Natural killer cell (primary cell): ENCODE data around the gene POU3F1. TPM values are rescaled to one million over a fixed set of nuclear protein-coding genes. Genes with fewer than 3 reads are reported as not detected.

Source experiments
- ATAC-seq, 3 donors: fragments of 150-1000 bp in 2 of 3; fragments of 200-7000 bp in 1 of 3; cut with Tn5 transposase; 1 replicate in 1 of 3; 2 replicates in 2 of 3; pipeline ENCODE4 v1.10.0; 2021; ENCODE audit warnings: mild to moderate bottlenecking in 2 of 3, moderate library complexity in 2 of 3
- DNase-seq, 2 donors: peaks; one replicate each; pipeline versions ENCODE4 v3.0.0 to v3.0.0-alpha.2; 2013 to 2021; ENCODE audit warnings: mixed read lengths in 1 of 2
- H3K27ac ChIP-seq: one replicate; pipeline ENCODE4 v1.5.1; 2013; ENCODE audit warnings: mild to moderate bottlenecking, low read length
- H3K27me3 ChIP-seq: one replicate; pipeline ENCODE4 v1.6.1; 2013; ENCODE audit warnings: low read length; ENCODE audit not compliant: control insufficient read depth, insufficient read depth
- H3K36me3 ChIP-seq: one replicate; pipeline ENCODE4 v1.6.1; 2013; ENCODE audit warnings: low read length; ENCODE audit not compliant: control insufficient read depth, insufficient read depth
- H3K4me1 ChIP-seq: one replicate; pipeline ENCODE4 v1.6.1; 2013; ENCODE audit warnings: low read length; ENCODE audit not compliant: control insufficient read depth, insufficient read depth
- H3K4me3 ChIP-seq: one replicate; pipeline ENCODE4 v1.5.1; 2013; ENCODE audit warnings: low read length
- H3K9me3 ChIP-seq: one replicate; pipeline ENCODE4 v1.6.1; 2013; ENCODE audit warnings: low read length; ENCODE audit not compliant: control insufficient read depth, insufficient read depth
- H3K27ac Mint-ChIP-seq, 2 donors: one replicate each; pipeline ENCODE4 v1.8.0; 2022; ENCODE audit warnings: mild to moderate bottlenecking in 2 of 2, mixed read lengths in 2 of 2, moderate library complexity in 1 of 2
- H3K27me3 Mint-ChIP-seq, 2 donors: one replicate each; pipeline ENCODE4 v1.8.0; 2022; ENCODE audit warnings: low read depth in 2 of 2, mixed read lengths in 2 of 2
- H3K36me3 Mint-ChIP-seq: one replicate; pipeline ENCODE4 v1.8.0; 2022; ENCODE audit warnings: mixed read lengths
- H3K4me1 Mint-ChIP-seq, 2 donors: one replicate each; pipeline ENCODE4 v1.8.0; 2022; ENCODE audit warnings: mixed read lengths in 2 of 2
- H3K4me3 Mint-ChIP-seq: one replicate; pipeline ENCODE4 v1.8.0; 2022; ENCODE audit warnings: mild to moderate bottlenecking, moderate library complexity, mixed read lengths
- H3K9me3 Mint-ChIP-seq, 2 donors: one replicate each; pipeline ENCODE4 v1.8.0; 2022; ENCODE audit warnings: mixed read lengths in 2 of 2
- CTCF ChIP-seq: fragments of 200-600 bp; IDR thresholded peaks from one replicate; pipeline ENCODE4 v1.8.0; 2022; ENCODE audit warnings: antibody characterized with exemption
- WGBS: methylation state at CpG from one replicate; pipeline ENCODE4 v1.1.7; 2013; ENCODE audit warnings: missing lambda C conversion rate; ENCODE audit not compliant: insufficient coverage; 5-methylcytosine and 5-hydroxymethylcytosine counted together
- intact Hi-C: fragments of 100-400 bp; cut with micrococcal nuclease; formaldehyde crosslinking; loops from one replicate; pipeline ENCODE4 v1.14.2; 2022
- total RNA-seq, 4 donors: library from RNA; stranded (reverse); fragments of 120-200 nt in 1 of 4; gene quantifications; one replicate each; pipeline versions ENCODE4 v1.2.3 to v1.2.4, GENCODE V29; 2013 to 2022

The POU3F1 gene
- total RNA-seq, 3 donors from 2014 or later (not counting 1 experiment from before 2014, with no cell fraction given): 0.12 to 0.15 TPM; not detected in 1

- intact Hi-C loops: no loop called here
- Histone ChIP-seq H3K4me3 (no peak overlapping the region), H3K27me3 (no peaks in the 10 kb centered on the region), H3K4me1 (no peaks in the 10 kb centered on the region), H3K9me3 (no peaks in the 10 kb centered on the region), H3K36me3 (no peaks in the 10 kb centered on the region), H3K27ac (no peak overlapping the region)
- Mint-ChIP-seq H3K27me3 (peaks cover 21 to 46% of the 10 kb centered on the region in 2 donors), H3K4me1 (no peaks in the 10 kb centered on the region), H3K36me3 (no peaks in the 10 kb centered on the region), H3K9me3 (no peaks in the 10 kb centered on the region), H3K4me3 (no peak overlapping the region), H3K27ac (no peak overlapping the region)
- DNase-seq (no peak), ATAC-seq (no peak)
- WGBS: 44% methylated on average over 14 of the region's 14 CpGs
- TF ChIP-seq CTCF: no peak
Measured at GRCh38 chr1:38068220-38068979, 21.8 kb upstream of the POU3F1 start.

GRCh38 chr1:38064197-38064903, 17.8 kb upstream of the POU3F1 start:
- H3K27me3 Mint-ChIP-seq: peaks cover 14 to 17% of the 10 kb centered on the region in 2 donors
- no peak overlapping the region for H3K4me3 Mint-ChIP-seq
- no peak overlapping the region for H3K27ac Mint-ChIP-seq
- WGBS: 83% methylated on average over 11 of the region's 11 CpGs
- no peaks in the 10 kb centered on the region for H3K4me1 ChIP-seq
- no peaks in the 10 kb centered on the region for H3K36me3 ChIP-seq
- no peaks in the 10 kb centered on the region for H3K36me3 Mint-ChIP-seq
- intact Hi-C loops: no loop called here
- ATAC-seq: no peak
- no peak overlapping the region for H3K27ac ChIP-seq
- H3K9me3 Mint-ChIP-seq: no peaks in the 10 kb centered on the region
- no peak for DNase-seq
- no peak for TF ChIP-seq CTCF
- H3K9me3 ChIP-seq: no peaks in the 10 kb centered on the region
- no peaks in the 10 kb centered on the region for H3K4me1 Mint-ChIP-seq
- H3K27me3 ChIP-seq: no peaks in the 10 kb centered on the region
- H3K4me3 ChIP-seq: no peak overlapping the region

GRCh38 chr1:38063616-38064015, 17.0 kb upstream of the POU3F1 start:
- Mint-ChIP-seq H3K4me1 (no peaks in the 10 kb centered on the region), H3K27me3 (peaks cover 15 to 16% of the 10 kb centered on the region in 2 donors)
- WGBS: 80% methylated on average over 5 of the region's 5 CpGs

More at GRCh38 chr1:38063616-38064015, 17.0 kb upstream of the POU3F1 start:
- Histone ChIP-seq H3K36me3 (no peaks in the 10 kb centered on the region), H3K27me3 (no peaks in the 10 kb centered on the region), H3K4me1 (no peaks in the 10 kb centered on the region), H3K27ac (no peak overlapping the region), H3K4me3 (no peak overlapping the region), H3K9me3 (no peaks in the 10 kb centered on the region)
- TF ChIP-seq CTCF: no peak
- Mint-ChIP-seq H3K27ac (no peak overlapping the region), H3K9me3 (no peaks in the 10 kb centered on the region), H3K36me3 (no peaks in the 10 kb centered on the region), H3K4me3 (no peak overlapping the region)
- intact Hi-C loops: no loop called here
- no peak for DNase-seq
- ATAC-seq: no peak
